Kidney (tissue), 14 donors: ENCODE measurements around the gene CTNNA2. TPM values are rescaled to one million over a fixed set of nuclear protein-coding genes. Genes with fewer than 3 reads are reported as not detected.
A peak's percentile ranks its signal among the peaks of the same experiment; 100 is the strongest.

Source experiments
- DNase-seq, 5 donors: peaks; one replicate each; pipeline ENCODE4 v3.0.0-alpha.2; 2013 to 2020
- FAIRE-seq: peaks from 2 replicates; lab custom pipeline; 2012; peaks lifted over from hg19 to GRCh38; lab: Jason Lieb, UNC
- H3K27ac ChIP-seq, 2 donors: one replicate each; pipeline ENCODE4 v1.7.0; 2013; ENCODE audit warnings: low read depth in 2 of 2, low read length in 2 of 2, inconsistent platforms in 1 of 2
- H3K27me3 ChIP-seq: one replicate; pipeline ENCODE4 v1.7.1; 2013; ENCODE audit warnings: low read length, inconsistent platforms; ENCODE audit not compliant: control insufficient read depth, insufficient read depth
- H3K36me3 ChIP-seq, 3 donors: one replicate each; pipeline versions ENCODE4 v1.7.0 to v1.7.1; 2013; ENCODE audit warnings: low read length in 3 of 3, control low read depth in 1 of 3, inconsistent platforms in 1 of 3; ENCODE audit not compliant: insufficient read depth in 3 of 3, control insufficient read depth in 2 of 3
- H3K4me1 ChIP-seq, 3 donors: one replicate each; pipeline versions ENCODE4 v1.7.0 to v1.7.1; 2013; ENCODE audit warnings: low read length in 3 of 3, inconsistent platforms in 1 of 3, low read depth in 1 of 3; ENCODE audit not compliant: control insufficient read depth in 2 of 3, insufficient read depth in 2 of 3
- H3K4me3 ChIP-seq, 3 donors: one replicate each; pipeline versions ENCODE4 v1.7.0 to v1.8.1; 2013; ENCODE audit warnings: low read length in 3 of 3, control low read depth in 1 of 3, inconsistent platforms in 1 of 3
- H3K9ac ChIP-seq, 3 donors: one replicate each; pipeline versions ENCODE4 v1.7.0 to v1.7.1; 2013; ENCODE audit warnings: low read length in 3 of 3, control low read depth in 1 of 3, inconsistent platforms in 1 of 3
- H3K9me3 ChIP-seq, 3 donors: one replicate each; pipeline versions ENCODE4 v1.7.0 to v1.7.1; 2013; ENCODE audit warnings: low read length in 3 of 3, control low read depth in 1 of 3, inconsistent platforms in 1 of 3; ENCODE audit not compliant: control insufficient read depth in 2 of 3, insufficient read depth in 1 of 3
- intact Hi-C: fragments of 100-400 bp; cut with DNase I; formaldehyde crosslinking; loops from one replicate; pipeline ENCODE4 v1.11.1; 2022
- polyA plus RNA-seq: library from polyadenylated mRNA; stranded (reverse); fragments of 350-450 nt; fragmentation: Illumina TruSeq; extraction: RNeasy Lipid Tissue Mini Kit (QIAGEN cat#74804); gene quantifications from one replicate; pipeline ENCODE4 v1.2.3, GENCODE V29; 2014; ENCODE audit warnings: low read depth, low replicate concordance; ENCODE audit not compliant: insufficient read depth
- total RNA-seq: library from RNA; stranded (reverse); fragmentation: NEBNext Ultra II Directional; extraction: Animal tissue kit (Norgen Biotek cat#: 25700); gene quantifications from one replicate; pipeline ENCODE4 v1.2.1, GENCODE V29; 2021
- TF ChIP-seq, protein P1 (sequence below): IDR thresholded peaks from 3 replicates; pipeline ENCODE4 v1.5.1; 2012; ENCODE audit warnings: mild to moderate bottlenecking, moderate library complexity, borderline replicate concordance; ENCODE audit not compliant: insufficient read depth; ENCODE audit errors: extremely low read depth
- donor health status: control.
- donor health status: control.
- donor health status: control.
- donor health status: control.
- donor health status: control.
- donor health status: DM: yes; HTN: yes; CAD: no.
- donor health status: Normal renal cell carcinoma (clear cell type).

Gene CTNNA2
- total and polyA plus RNA-seq, 2 donors from 2014 or later: 0.47 TPM; not detected in 1

DNA sequence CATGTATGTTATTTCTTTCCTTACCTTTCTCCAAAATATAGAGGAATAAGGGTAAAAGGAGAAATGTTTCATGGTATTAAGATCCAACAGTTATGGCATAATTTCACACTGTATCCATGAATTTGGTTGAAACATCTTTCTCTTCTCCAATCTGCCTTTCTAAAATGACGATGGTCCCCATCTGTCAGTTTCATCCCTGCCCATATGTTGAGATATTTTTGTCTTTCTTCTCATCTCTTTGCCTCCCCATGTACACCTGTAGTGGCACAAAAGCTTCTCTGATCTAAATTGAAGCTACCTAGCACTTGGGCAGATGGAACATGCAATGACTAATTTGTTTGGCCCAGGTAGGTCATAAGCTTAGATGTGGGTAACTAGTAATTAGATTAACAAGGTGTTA lies 882.4 kb downstream of the CTNNA2 start:
- H3K4me1 ChIP-seq: no peaks in the 10 kb centered on the region
- TF ChIP-seq, protein P1, sequence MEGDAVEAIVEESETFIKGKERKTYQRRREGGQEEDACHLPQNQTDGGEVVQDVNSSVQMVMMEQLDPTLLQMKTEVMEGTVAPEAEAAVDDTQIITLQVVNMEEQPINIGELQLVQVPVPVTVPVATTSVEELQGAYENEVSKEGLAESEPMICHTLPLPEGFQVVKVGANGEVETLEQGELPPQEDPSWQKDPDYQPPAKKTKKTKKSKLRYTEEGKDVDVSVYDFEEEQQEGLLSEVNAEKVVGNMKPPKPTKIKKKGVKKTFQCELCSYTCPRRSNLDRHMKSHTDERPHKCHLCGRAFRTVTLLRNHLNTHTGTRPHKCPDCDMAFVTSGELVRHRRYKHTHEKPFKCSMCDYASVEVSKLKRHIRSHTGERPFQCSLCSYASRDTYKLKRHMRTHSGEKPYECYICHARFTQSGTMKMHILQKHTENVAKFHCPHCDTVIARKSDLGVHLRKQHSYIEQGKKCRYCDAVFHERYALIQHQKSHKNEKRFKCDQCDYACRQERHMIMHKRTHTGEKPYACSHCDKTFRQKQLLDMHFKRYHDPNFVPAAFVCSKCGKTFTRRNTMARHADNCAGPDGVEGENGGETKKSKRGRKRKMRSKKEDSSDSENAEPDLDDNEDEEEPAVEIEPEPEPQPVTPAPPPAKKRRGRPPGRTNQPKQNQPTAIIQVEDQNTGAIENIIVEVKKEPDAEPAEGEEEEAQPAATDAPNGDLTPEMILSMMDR: no peak
- no peak overlapping the region for H3K27ac ChIP-seq
- no peaks in the 10 kb centered on the region for H3K27me3 ChIP-seq
- H3K9ac ChIP-seq: no peak overlapping the region
- FAIRE-seq (no peak), DNase-seq (no peak)
- intact Hi-C loops: no loop called here
- no peaks in the 10 kb centered on the region for H3K36me3 ChIP-seq
- no peaks in the 10 kb centered on the region for H3K9me3 ChIP-seq
- no peak overlapping the region for H3K4me3 ChIP-seq

DNA sequence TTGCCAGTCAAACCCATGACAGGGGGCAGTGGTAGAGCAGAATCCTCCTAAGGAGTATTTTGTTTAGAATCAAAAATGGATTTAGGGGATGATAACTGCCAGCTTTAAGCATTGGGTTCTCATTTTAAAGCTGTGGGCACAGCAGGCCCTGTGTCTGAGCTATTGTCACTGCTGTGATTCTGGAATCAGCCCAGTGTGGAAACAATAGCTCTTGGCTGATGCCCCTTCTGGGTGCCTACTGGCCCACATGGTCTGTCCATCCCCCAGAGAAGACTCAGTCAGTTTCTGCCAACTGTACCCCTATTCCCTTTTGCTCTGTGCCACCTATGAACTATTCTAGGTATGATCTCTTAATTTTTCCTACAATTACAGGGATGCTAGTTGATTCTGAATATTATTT lies 883.4 kb downstream of the CTNNA2 start:
- no peaks in the 10 kb centered on the region for H3K27me3 ChIP-seq
- H3K4me1 ChIP-seq: no peaks in the 10 kb centered on the region
- no peak overlapping the region for H3K27ac ChIP-seq
- H3K36me3 ChIP-seq: no peaks in the 10 kb centered on the region
- no peak overlapping the region for H3K4me3 ChIP-seq
- TF ChIP-seq, protein P1: no peak
- DNase-seq: no peak
- intact Hi-C loops: no loop called here
- H3K9ac ChIP-seq: no peak overlapping the region
- no peaks in the 10 kb centered on the region for H3K9me3 ChIP-seq
- FAIRE-seq: no peak

DNA sequence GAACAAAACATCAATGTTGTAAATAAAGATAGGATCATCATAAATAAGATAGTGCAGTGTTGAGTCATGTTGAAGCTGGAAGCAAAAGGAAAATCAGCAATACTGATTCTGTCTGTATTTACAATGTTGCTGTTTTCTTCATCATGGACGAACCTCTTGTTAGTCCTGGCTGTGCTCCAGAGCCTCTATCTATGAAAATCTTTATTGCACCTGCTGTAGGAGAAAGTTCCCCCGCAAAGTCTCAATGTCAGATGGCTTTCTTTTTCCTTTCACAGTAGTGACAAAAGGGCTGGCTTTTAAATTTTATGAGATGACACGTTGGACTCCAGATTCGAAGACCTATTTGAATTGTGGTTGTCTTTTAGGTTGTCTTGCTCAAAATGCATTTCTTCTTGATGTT lies 890.2 kb downstream of the CTNNA2 start:
- no peaks in the 10 kb centered on the region for H3K4me1 ChIP-seq
- H3K27me3 ChIP-seq: no peaks in the 10 kb centered on the region
- DNase-seq (peak in 1 of 5 donors; percentile 12), FAIRE-seq (no peak)
- no peaks in the 10 kb centered on the region for H3K36me3 ChIP-seq
- TF ChIP-seq, protein P1: no peak
- H3K27ac ChIP-seq: no peak overlapping the region
- H3K9ac ChIP-seq: no peak overlapping the region
- intact Hi-C loops: no loop called here
- no peak overlapping the region for H3K4me3 ChIP-seq
- H3K9me3 ChIP-seq: no peaks in the 10 kb centered on the region

DNA sequence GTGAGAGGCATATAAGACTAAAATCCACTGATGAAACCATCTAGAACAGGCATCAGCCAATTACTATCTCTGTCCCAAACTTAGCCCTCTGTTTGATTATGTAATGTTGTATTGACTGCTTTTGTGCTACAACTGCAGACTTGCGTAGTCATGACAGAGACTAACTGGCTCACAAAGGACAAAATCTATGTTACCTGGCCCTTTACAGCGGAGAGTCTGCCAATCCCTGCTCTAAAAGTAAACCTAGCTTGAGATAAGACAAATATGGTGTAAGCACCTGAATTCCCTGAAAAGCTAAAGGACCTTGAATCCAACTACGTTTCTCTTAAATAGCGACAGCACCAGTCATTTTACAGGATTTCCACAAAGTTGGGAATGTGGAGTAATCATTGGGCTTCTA lies 894.5 kb downstream of the CTNNA2 start:
- Histone ChIP-seq H3K9me3 (no peaks in the 10 kb centered on the region), H3K4me1 (no peaks in the 10 kb centered on the region), H3K9ac (no peak overlapping the region), H3K36me3 (no peaks in the 10 kb centered on the region), H3K27me3 (no peaks in the 10 kb centered on the region), H3K4me3 (no peak overlapping the region), H3K27ac (no peak overlapping the region)
- no peak for FAIRE-seq
- no peak for DNase-seq
- TF ChIP-seq, protein P1: no peak
- intact Hi-C loops: no loop called here
